ENCODE results near the gene DPP10.

DPP10 gene

GRCh38 chr2:115277366-115277765 lies 834.9 kb downstream of the DPP10 start:
- no peak for DNase-seq (ENCODE audit: low spot score)

- no peak for DNase-seq (ENCODE audit: low spot score)
These were observed 843.0 kb downstream of the DPP10 start for GRCh38 chr2:115285416-115285815.

DNA sequence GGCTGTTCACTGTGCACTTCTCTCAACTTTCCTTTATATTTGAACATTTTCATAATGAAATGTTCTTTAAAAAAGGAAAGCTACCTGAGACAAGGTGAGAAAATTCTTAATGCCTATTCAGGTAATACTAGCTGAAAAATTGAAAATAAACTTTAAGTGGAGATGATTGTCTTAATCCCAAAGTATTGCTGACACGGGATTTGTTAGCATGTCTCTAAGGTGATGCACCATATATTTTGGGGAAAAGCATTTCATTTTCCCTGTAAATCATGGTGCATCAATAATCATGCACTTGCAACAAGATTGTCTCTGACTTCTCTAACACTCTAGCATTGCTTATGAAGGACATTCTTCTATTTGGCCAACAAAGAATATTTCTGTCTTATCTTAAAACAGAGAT lies 848.0 kb downstream of the DPP10 start:
- no peak for DNase-seq (ENCODE audit: low spot score)

GRCh38 chr2:115292742-115293141 lies 850.3 kb downstream of the DPP10 start:
- no peak for DNase-seq (ENCODE audit: low spot score)

- DNase-seq (ENCODE audit: low spot score), result no peak
These were observed 852.6 kb downstream of the DPP10 start for GRCh38 chr2:115294999-115295398.

DNA sequence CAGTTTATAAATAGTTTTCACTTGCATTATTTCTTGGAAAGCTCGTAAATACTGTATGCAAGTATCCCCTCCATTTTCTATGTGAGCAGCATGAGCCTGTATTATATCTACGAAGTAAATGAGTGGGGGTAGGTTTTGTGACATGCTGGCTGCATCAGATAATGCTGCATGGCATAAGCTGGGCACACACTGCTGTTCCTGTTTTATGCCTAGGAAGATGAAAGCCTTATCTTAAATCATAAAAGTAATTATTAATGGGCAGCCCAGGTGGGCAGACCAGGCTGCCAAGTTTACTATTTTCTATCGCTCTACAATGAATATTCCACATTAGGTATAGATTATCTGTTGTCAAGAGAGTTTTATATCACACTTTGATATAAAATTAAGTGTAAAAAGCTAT lies 854.6 kb downstream of the DPP10 start:
- no peak for DNase-seq (ENCODE audit: low spot score)

DNA sequence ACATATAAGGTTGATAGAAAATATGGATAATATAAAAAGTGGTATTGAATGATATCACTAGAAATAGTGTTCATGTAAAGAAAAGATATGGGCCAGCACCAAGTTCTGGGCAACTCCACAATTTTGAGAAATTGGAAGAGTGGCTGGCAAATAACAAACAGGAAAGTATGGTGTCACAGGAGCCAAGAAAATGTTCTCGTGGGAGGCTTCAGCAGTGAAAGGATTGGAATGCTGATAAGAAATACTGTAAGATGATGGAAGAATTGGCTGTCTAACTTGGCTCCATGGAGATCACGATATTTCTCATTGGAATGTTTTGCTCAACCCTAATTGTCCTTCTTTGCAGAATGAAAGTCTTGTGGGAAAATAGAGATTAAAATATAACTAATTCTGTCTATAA lies 856.8 kb downstream of the DPP10 start:
- no peak for DNase-seq (ENCODE audit: low spot score)

DNA sequence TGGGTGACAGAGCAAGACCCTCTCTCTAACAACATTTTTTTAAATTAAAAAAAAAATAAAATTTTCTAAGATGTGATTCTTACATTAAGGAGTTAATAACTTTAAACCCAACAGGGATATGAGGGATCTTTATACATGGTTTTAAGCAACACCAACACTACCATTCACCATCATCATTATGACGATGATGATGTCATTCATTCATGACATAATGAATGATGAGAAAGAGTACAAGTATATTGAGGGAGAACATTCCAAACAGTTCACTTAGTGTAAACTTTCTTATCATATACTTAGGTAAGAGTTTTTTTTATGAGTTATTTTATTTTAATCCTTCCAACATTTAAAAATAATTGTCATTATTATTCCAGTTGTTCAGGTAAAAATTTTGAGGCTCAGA lies 863.3 kb downstream of the DPP10 start:
- DNase-seq (ENCODE audit: low spot score), result no peak

DNA sequence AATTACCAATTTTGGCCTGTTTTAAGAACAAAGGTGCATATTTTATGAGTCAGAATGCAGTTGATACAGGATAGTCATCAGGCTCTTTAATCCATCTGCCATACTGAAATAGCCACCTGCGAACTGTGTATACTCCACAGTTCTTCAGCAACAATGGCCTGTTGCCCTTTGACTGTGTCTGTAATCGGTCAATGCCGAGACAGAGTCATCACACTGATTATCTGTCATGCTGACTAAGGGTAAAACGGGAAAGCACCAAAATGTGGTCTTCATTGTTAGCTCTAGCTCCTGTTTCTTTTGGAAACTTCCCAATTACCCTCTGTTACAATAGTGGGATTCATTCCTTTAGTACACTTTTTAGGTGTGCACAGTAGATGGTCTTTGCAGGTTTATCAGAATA lies 871.7 kb downstream of the DPP10 start:
- no peak for DNase-seq (ENCODE audit: low spot score)

GRCh38 chr2:115327061-115327460 lies 884.6 kb downstream of the DPP10 start:
- DNase-seq (ENCODE audit: low spot score), result no peak

DNA sequence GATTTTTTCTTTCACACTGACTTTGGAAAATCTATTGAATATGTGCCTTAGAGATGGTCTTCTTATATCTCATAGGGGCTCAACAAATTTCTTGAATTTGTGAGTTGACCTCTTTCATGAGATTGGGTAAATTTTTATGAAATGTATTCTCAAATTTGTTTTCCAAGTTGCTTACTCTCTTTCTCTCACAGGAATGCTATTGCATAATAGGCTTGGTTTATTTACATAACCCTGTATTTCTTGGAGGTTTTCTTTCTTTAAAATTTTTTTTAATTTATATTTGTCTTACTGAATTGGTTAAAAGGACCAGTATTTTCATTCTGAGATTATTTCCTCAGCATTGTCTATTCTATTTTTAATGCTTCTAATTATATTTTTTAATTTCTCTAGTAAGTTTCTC lies 917.1 kb downstream of the DPP10 start:
- DNase-seq (ENCODE audit: low spot score), result no peak

- DNase-seq (ENCODE audit: low spot score), result no peak
These were observed 921.7 kb downstream of the DPP10 start for GRCh38 chr2:115364093-115364492.

DNA sequence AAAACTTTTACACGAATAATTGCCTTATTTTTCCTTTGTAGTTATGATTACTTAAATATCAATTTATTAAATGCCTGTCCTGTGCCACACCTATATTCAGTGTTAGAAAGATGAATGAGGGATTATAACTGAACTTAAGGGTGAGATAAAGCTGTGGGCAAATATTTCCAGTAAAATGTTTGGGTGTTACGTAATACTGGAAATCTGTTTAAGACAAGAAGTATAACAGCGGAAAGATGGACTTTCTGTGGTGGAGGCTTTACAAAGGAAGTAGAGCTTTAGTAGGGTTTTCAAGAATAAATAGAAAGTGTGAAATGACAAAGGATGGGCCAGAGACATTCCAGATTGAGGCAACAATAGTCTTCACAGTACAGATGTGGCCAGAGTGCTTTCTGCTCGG lies 927.0 kb downstream of the DPP10 start:
- no peak for DNase-seq (ENCODE audit: low spot score)

DNA sequence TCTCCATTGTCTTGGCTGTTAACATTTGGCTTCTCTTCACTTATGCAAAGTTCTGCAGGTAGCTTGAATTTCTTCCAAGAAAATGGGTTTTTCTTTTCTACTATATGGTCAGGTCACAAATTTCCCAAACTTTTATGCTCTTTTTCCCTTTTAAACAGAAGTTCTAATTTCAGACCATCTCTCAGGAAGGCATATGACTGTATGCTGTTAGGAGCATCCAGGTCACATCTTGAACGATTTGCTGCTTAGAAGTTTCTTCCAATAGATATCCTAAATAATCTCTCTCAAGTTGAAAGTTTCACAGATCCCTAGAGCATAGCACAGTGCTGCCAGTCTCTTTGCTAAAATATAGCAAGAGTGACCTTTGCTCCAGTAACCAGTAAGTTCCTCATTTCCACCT lies 932.5 kb downstream of the DPP10 start:
- no peak for DNase-seq (ENCODE audit: low spot score)

GRCh38 chr2:115384399-115384798 lies 942.0 kb downstream of the DPP10 start:
- DNase-seq (ENCODE audit: low spot score), result no peak

- no peak for DNase-seq (ENCODE audit: low spot score)
These were observed 944.0 kb downstream of the DPP10 start for GRCh38 chr2:115386465-115386864.

GRCh38 chr2:115389024-115389423 lies 946.6 kb downstream of the DPP10 start:
- DNase-seq (ENCODE audit: low spot score), result no peak

DNA sequence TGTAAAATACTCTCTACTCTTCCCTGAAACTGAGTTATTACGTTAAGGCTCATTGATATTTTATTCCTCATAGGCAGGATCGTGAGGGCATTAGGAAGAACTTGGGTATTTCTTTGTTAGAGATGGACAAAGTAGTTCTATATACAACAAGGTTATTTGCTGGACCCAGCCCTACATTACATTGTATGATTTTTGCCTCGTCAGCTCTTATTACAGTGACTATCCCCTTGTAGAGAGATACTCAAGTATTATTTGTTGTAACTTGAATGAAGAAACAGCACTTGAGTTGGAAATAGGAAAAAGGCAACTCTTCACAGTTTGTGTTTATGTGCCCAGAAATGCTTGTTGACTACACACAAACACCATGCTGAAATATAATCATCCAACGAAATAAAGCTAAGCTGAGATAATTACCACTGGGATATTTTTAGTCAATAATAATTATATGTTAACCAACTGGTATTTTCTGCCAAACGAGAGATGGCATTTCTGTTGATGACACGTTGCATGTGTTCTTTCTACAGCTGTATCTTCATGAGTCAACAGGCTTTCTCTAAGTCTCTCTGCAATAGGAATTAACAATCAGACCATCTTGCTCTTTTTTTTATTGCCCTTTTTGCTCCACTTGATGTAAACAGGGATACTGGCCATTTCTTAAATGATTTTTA lies 947.6 kb downstream of the DPP10 start:
- DNase-seq (ENCODE audit: low spot score), result no peak

DNA sequence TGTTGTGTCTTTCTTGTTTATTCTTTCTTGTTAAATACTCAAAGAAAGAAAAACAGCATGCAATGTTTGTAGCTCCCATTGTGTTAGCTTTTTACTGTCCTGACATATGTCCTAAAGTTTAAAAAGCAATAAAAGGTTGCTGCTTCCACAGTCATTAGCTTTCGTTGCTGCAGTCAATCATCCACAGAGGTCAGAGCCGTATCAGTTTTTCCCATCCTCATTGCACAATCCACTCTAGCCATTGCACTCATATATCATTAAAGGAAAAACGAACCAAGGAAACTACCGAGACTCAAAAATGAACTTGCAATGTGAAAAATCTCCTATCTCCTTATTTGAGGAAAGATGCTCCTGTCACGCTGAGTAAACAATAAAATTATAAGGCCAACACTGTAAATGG lies 954.1 kb downstream of the DPP10 start:
- no peak for DNase-seq (ENCODE audit: low spot score)

DNA sequence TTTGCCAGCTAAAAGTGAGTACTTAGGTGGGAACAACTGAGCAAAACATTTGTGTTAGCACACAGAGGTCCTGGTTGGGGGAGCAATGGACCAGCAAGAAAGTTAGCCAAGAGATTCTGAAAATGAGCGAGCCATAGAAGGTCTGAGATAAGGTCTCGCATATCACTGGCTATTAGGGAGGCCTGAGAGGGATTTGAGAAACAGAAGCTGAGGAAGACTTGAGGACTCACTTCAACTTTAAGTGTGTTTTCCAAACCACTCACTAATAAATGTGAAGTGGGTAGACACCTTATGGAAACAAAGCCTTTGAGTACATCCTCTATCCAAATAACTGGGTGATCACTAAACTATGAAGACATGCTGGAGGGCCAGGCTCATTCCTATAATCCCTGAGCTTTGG lies 958.5 kb downstream of the DPP10 start:
- no peak for DNase-seq (ENCODE audit: low spot score)

DNA sequence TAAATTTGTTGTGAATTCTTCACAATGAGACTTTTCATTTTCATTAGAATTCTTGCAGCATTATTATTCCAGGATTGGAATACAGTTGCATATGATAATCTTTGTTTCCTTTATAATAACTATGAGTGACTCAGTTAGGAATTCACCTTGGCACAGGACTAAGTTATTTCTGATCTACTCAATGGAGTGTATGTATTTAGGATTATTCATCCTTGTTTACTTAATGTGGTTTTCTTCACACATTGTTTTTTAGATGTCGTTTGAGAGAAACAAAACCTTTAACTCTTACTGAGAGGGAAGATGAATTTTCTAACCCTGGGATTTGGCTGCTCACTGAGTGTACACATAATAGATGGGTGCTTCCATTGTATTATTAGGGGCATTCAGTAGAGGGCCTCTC lies 970.1 kb downstream of the DPP10 start:
- no peak for DNase-seq (ENCODE audit: low spot score)

- no peak for DNase-seq (ENCODE audit: low spot score)
These were observed 971.4 kb downstream of the DPP10 start for GRCh38 chr2:115413791-115414190.

DNA sequence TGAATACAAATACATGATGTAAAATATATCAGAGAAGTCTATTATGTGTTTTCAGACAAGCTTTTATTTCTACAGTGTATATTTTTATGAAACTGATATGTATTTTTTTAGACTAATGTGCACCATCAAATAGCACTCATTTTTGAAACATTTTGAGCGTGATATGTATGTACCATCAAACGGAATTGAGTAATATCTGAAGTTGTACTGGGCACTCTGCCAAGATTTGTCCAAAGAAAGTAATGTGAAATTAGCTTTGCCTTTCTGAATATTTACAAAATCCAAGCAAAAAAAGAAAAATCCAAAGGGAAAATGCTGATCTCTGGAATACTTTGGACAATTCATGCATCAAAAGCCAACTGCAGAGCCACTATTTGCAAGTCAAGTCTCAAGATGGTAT lies 972.0 kb downstream of the DPP10 start:
- no peak for DNase-seq (ENCODE audit: low spot score)

DNA sequence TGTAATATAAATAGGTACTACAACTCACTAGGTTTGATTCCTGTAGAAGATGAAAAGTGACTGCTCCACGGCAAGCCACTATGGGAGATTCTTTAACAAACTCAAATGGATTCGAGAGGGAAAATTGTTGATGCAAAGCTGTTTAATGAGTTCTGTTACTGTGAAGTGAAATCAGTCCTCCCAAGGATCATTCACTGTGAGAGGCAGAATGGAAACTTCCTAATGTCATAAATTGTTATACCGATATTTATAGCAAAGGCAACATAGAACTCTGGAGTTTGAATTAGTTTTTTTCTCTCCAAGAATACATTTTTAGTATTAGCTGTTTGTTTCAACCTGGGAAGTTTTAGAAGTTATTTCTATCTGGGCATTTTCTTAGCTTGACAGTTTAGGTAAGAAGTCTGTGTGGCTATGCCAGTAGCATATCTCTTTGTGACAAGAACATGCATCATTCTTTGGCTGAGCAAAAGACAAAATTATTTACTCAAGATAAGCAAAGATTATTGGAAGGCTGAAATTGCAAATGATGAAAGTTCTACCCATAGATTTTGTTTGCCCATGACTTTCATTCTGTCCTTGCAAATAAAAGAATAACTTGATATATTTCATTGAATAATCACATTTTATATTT lies 979.7 kb downstream of the DPP10 start:
- no peak for DNase-seq (ENCODE audit: low spot score)
